Measurements from ENCODE around the gene ARMH4.

ARMH4 gene

DNA sequence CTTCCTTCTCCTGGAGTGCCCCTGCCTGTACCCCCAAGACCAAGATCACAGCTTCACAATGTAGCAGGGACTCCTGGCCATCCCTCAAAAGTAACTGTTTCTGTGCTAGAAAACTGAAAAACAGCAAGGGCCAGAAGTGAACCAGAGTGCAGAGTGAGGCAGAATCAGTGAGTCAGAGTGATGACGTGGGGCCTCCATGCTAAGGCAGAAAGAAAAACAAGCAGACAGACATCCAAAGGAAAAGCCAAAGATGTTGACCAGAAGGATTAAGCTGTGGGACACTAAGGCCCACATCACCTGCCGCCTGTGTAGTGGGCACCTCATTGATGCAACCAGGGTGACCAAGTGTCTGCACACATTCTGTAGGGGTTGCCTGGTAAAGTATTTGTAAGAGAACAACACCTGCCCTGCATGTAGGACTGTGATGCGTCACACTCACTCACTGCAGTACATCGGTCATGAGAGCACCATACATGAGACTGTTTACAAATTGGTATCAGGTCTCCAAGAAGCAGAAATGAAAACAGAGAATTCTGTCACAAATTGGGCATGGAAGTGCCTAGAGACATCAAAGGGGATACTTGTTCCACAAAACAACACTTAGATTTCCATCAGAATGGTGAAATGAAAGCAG lies 51.2 kb downstream of the ARMH4 start:
- no peak for DNase-seq (ENCODE audit: low read depth)

DNA sequence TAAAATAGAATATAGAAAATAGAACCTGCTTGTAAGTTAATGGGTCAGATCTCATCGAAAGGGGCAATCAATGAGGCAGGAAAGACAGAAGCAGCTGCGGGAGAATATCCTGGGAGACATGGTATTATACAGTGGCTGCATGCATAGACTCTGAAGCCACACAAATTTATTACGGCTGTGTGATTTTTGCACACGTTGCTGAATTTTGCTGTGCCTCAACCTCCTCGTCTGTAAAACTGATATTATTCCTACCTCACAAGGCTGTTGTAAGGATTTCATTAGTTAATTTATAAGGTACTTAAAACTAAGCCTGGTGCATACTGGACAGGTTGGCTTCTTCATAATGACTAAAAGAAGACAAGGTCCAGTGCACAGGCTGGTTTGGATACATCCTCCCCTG lies 52.3 kb downstream of the ARMH4 start:
- DNase-seq (ENCODE audit: low read depth) = no peak

DNA sequence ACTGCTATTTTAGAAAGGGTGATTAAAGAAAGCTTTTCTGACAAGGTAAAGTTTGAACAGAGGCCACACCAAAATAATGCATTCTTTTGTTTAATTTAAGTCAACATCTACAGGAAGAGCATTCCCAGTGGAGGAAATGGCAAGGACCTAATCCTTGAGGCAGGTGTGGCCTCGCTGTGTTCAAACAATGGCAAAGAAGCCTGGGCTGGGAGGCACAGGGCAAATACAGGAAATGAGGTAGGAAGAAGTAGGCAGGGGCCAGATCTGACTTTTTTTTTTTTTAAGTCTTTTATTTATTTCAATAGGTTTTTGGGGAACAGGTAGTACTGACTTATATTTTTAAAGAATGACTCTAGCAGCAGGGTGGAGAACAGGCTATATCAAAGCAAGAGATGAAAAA lies 53.5 kb downstream of the ARMH4 start:
- no peak for DNase-seq (ENCODE audit: low read depth)

DNA sequence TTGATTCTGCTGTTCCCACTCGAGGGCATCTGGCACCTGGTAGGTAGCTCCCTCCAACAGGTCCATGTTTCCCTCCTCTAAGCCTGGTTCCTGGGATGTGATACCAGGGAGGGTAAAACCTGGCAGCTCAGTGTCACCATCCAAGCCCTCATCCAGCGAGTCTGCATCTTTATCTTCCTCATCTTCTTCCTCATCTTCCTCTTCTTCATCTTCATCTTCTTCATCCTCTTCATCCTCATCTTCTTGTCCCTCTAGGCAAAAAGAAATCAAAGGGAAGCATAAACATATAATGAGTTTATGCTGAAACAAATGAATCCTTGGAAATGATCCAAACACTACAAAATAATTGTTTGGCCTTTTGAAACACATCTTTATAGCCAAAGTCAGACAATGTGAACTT lies 55.3 kb downstream of the ARMH4 start:
- no peak for DNase-seq (ENCODE audit: low read depth)

DNA sequence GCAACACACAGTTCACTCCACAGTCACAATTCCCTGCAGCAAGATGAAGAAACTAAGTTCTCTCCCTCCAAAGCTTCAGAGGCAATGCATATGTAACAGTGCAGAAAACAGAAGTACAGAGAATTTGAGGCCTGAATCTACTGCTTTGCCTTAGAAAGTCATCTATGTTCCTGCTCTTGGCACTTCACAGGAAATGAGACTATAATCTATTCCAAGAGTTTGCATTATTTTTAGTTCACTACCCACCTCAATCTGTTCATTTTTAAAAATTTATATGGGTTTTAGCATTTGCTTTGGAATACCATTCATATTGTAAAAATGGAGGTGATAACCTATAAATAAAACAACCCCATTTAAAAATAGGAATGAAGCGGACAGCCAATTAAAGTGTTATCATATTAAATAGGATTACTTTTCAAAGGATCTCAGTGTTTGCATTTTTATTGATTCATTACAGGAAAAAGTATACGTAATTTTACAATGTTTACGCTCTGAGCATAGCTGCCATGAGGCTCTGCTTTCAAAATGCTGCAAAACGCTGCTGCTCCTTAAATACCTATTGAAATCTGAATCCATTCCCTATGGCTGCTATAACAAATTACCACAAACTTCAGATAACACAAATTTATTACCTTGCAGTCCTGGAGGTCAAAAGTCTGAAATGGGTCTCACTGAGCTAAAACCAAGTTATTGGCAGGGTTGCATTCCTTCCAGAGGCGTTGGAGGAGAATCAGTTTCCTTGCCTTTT lies 60.0 kb downstream of the ARMH4 start:
- DNase-seq (ENCODE audit: low read depth) = no peak

DNA sequence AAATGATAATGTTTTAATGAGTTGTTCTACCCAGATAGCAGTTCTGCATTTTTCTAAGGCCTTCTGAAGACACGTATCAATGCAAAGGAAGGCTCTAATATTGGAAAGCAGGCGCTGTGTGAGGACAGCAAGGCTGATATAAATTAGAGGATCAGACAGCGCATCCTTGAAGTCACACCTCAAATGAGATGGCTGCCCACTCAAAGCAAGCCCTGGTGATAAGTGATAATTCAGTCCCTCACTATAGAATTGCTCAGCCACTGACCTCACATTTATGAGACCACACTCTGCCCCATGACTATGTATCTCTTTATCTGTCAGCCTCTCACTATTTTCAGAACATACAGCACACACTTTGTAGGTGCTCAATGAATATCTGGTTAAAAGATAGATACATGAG lies 62.4 kb downstream of the ARMH4 start:
- no peak for DNase-seq (ENCODE audit: low read depth)

DNA sequence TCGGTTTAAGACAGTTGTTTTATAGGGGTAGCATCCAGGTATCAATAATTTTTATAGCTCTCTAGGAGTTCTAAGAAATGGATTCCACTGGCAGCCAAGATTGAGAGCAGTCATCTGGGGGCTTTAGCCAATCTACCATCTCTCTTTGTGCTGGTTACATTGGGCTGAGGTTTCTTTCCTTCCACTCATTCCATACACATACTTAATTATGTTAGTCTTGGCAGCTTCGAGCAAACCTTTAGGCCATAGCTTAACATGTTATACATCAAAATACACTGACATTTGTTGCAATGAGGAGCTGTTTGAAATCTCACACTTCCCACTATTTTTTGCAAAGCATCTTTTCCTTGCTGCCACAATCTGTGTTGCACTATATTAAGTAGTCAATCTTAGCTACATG lies 63.1 kb downstream of the ARMH4 start:
- DNase-seq (ENCODE audit: low read depth) = no peak

DNA sequence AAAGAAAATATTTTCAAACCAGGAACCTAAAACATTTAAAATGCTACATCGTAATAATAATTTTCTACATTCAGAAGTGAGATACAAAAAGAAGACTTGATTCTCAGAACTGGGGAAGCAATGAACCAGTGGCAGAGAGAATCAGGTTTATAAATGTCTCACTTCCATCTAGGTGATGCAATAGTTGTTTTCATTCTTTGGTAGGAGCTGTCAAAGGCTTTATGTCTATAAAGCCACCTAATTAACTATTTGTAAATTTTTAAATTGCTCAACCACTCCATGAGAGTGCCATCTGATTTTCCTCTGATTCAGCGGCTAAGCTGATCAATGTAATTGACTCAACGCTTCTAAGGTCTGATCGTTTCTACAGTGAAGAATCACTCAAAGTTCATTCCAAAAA lies 66.1 kb downstream of the ARMH4 start:
- DNase-seq (ENCODE audit: low read depth) = no peak

DNA sequence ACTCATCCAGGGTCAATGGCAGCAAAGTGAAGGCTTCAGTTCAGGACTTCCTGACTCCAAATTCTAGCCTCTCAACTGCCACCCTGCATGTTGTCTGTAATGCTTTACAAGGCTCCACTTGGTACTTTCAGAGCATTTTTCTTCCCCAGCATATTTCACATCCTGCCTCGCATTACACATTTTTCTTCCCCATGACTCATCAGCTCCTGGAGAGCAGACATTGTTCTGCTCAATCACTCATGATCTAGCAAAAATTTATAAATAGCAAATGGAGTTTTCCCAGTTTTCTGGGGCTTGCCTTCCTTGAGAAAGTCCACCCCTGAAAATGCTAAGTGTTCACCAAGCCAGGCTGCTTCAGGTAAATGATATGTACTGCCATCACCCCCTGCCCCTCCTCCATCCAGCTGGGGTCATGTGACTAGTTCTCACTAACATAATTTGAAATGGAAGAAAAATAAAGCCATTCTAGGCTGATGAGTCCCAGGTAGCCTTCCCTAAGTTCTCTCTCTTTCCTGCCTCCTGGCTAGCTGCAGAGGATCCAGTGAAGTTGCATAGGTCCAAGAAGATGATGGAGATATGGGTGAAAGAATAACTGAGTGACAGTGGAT lies 69.4 kb downstream of the ARMH4 start:
- DNase-seq (ENCODE audit: low read depth) = no peak

DNA sequence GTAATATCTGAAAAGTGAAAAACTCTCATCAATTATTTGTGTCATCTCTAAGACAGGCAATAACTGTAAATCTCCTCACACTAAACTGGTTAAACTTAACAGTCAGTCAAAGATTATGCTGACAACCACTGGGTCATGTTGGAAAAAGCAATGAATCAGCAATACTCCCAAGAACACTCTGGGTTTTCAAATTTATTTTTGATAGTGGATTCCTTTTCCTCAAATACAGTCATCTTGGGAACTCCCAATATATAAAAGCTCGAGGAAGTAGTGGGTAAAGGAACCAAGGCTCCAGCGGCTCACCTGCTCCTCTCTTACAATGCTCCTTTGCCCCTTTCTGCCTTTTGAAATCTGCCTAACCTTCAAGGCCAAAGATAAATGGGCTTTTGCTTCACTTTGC lies 70.0 kb downstream of the ARMH4 start:
- no peak for DNase-seq (ENCODE audit: low read depth)

DNA sequence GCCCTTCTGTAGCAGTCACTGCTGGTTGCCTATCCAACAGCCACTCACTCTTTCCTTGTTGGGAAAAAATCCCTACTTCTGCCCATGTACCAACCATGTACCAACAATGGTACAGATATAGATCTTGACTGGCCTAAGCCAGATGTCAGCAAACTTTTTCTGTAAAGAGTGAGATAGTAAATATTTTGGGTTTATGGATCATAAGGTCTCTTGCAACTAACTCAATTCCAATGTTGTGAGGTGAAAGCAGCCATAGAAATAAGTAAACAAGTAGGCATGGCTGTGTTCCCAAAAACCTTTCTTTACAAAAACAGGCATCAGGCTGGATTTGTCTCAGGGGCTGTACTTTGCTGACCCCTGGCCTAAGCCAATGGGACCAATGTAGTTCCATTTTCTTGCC lies 73.5 kb downstream of the ARMH4 start:
- no peak for DNase-seq (ENCODE audit: low read depth)

DNA sequence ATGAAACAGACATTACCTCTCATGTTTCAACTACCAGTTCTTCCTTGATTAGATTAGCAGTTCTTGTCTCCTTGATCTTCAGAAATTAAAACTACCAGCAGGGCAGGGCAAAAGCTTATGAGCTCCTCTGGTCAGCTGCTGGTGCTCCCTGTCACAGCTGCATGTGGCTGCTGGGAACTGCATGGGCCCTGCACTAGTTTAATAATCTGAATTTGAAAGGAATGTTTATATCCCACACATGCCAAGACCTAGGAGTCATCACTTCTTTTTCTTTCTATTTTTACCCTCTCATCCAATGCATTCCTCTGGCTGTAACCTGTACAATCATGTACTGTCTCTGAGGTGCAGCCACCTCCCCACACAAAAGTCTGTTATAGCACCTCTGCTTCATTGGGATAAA lies 73.9 kb downstream of the ARMH4 start:
- no peak for DNase-seq (ENCODE audit: low read depth)

- DNase-seq (ENCODE audit: low read depth) = no peak
Observed at GRCh38 chr14:58077621-58078020, 74.4 kb downstream of the ARMH4 start.

- DNase-seq (ENCODE audit: low read depth) = no peak
Observed at GRCh38 chr14:58073516-58073915, 78.5 kb downstream of the ARMH4 start.

GRCh38 chr14:58072288-58073071 lies 79.5 kb downstream of the ARMH4 start:
- peak; percentile 12 for DNase-seq (ENCODE audit: low read depth)

DNA sequence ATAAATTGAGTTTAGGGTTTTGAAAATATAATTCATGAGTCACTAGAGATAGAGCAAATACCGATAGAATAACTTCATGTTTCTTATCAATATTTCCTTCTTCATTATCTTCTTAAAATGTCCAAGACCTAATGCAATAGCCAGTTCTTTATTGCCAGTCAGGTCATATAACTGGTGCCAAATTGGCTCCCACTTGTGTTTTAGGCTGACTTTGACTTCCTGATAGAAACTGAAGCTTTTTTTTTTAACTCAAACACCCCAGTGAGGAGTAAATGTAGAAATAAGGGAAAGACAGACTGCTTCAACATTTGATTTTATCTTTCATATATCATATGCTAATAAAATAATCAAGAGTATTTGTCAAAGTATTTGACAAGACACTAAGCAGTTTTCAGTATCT lies 80.7 kb downstream of the ARMH4 start:
- no peak for DNase-seq (ENCODE audit: low read depth)

DNA sequence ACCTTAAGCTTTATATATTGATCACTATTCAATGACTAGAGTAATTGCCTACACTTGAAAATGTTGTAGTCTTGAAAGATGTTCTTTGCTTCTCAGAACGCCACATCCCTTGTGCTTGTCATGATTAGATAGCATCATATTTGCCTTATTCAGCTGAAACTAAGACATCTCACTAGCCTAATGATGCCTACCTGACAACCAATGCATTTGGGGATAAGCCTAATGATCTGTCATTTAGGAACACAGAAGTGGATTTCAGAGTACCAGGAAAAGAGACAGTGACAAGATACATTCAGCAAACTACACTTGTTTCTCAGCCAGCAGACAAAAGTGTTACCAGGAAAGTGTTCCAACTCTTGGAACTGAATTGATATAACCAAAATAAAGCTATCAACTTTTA lies 83.7 kb downstream of the ARMH4 start:
- DNase-seq (ENCODE audit: low read depth) = no peak

DNA sequence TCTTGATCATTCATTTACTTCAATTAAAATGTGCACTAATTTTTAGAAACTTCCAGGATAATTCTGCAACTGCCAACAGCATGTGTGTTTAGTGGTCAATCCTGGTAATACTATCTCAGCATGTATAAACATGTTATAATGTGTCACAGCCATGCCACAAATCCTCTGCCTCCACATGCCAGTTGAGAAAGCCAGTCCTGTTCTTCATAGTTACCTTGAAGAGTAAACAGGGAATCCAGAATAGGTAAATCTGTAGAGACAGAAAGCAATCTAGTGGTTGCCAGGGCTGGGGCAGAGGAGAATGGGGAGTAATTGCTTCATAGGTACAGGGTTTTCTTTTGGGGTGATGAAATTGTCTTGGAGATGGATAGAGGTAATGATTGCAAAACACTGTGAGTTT lies 85.9 kb downstream of the ARMH4 start:
- no peak for DNase-seq (ENCODE audit: low read depth)

GRCh38 chr14:58061581-58061980 lies 90.4 kb downstream of the ARMH4 start:
- no peak for DNase-seq (ENCODE audit: low read depth)

DNA sequence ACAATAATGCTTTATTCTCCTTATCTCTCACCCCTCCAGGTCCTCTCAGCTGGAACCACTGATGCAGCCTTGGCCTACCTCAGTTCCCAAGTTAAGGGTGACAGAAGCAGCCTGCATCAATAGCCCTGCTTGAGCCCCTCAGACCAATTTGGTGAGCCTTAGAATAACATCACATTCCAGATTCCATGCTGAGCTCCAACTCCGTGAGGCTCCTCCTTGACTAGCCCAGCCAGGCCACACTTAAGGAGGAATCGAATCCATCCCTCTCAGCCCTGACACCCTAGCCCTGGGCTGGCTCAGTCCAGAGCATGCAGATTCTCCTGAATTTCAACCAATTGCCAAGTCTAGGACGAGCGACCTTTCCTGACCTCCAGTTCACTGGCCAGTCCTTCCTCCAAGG lies 91.1 kb downstream of the ARMH4 start:
- DNase-seq (ENCODE audit: low read depth) = no peak

- DNase-seq (ENCODE audit: low read depth) = no peak
Observed at GRCh38 chr14:58060077-58060476, 91.9 kb downstream of the ARMH4 start.

DNA sequence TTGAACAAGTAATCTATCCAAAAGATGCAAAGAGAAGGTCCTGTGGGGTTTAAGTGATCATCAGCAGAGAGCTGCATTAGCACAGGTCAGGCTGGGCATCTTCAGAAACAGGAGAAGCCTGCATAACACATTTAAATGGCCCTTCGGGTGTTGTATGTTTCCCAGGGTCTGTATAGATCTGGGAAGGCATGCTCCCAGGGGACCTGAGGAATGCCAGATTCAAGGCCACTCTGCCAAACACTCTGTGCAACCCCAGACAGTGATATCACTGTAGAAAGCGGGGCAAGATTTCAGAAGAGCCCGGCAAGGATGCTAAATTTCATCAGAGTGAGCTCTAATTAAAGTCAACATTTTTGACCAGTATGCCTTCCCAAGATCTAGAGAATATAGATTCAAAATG lies 92.9 kb downstream of the ARMH4 start:
- DNase-seq (ENCODE audit: low read depth) = no peak

DNA sequence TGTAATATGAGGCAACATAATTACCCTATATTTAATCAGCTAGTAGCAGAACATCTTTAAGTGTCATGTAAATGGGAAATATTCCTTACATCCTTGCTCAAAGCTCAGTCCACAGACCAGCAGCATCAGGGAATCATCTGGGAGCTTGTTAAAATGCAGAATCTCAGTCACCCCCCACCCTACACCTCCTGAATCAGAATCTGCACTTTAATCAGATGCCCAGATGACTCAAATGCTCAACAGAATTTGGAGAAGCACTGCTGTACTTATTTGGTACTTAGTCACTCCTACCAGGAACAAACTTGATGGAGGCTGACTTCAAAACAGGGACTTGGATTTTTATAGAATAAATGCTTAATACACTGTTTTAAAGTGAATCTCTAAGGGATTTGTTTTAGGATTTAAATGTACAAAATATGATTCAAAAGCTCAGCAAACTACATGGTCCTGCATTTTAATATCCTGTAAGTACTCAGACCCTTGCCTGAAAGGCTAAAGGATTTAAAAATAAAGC lies 96.5 kb downstream of the ARMH4 start:
- no peak for DNase-seq (ENCODE audit: low read depth)
